ENCODE measurements around the gene SLC16A5. TPM values are rescaled to one million over a fixed set of nuclear protein-coding genes. Genes with fewer than 3 reads are reported as not detected.
"Not testable (repeated sequence)": the region's sequence is repeated elsewhere in the genome, so short reads cannot be mapped to it uniquely, and the experiment has no call there.

Gene SLC16A5
- total and polyA plus RNA-seq, 2 experiments from 2014 or later = 9.9 to 47.1 TPM

DNA sequence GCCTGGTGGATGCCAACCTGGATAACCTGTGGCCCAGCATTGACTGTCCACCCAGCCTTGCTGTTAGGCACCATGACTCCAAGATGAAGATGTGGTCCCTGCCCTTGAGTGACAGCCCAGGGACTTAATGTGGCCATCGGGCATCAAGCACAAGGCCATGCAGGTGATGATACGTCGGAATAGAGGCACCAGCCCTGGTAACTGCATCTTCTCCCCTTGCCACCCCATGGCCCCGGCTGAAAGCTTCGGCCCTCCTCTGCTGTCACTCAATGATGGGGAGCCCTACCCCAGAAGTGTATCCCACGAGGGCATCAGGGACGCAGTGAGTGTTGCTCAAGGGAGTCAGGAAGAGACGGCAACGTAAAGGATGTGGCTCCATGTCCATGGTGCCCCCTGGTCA is 41.8 kb downstream of the SLC16A5 start:
- Histone ChIP-seq H3K4me3 (no peak overlapping the region), H3K27me3 (no peaks in the 10 kb centered on the region), H3K27ac (no peak overlapping the region), H3K4me1 (ENCODE audit: low read depth) (no peaks in the 10 kb centered on the region), H3K9me3 (ENCODE audit: low read depth) (no peaks in the 10 kb centered on the region), H3K36me3 (peaks cover 3% of the 10 kb centered on the region)
- TF ChIP-seq, protein P1, sequence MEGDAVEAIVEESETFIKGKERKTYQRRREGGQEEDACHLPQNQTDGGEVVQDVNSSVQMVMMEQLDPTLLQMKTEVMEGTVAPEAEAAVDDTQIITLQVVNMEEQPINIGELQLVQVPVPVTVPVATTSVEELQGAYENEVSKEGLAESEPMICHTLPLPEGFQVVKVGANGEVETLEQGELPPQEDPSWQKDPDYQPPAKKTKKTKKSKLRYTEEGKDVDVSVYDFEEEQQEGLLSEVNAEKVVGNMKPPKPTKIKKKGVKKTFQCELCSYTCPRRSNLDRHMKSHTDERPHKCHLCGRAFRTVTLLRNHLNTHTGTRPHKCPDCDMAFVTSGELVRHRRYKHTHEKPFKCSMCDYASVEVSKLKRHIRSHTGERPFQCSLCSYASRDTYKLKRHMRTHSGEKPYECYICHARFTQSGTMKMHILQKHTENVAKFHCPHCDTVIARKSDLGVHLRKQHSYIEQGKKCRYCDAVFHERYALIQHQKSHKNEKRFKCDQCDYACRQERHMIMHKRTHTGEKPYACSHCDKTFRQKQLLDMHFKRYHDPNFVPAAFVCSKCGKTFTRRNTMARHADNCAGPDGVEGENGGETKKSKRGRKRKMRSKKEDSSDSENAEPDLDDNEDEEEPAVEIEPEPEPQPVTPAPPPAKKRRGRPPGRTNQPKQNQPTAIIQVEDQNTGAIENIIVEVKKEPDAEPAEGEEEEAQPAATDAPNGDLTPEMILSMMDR (IDR thresholded peaks at IDR 0.05; ENCODE audit: low read depth, low read length) = no peak
- no peak for DNase-seq (ENCODE audit: low read depth in 1 of 2, low spot score in 1 of 2)

DNA sequence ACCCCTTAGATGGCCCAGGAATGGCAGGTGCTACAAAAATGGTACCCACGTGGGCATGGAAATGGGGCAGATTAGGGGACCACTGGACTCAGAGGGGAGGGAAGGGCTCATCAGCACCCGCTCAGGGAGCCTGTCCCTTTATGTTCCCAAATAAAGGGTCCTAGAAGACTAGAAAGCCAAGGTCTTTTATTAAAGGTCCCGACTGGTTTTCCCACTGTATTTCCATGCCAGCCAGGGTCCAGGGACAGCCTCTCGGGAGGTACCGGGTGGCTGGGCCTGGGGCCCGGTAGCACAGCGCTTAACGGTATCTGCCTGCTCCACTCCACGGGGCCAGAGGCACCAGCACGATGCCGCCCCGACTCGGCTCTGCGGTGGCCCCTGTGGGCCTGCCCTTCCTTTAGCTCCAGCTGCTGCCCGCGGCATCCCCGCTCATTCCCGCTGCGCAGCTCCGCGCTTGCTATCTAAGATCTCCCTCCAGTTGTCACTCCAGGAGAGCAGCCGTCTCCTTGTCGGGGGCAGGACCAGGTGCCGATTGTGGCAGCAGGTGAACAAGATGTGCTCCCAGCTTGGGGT is 42.4 kb downstream of the SLC16A5 start:
- TF ChIP-seq, protein P1 (IDR thresholded peaks at IDR 0.05; ENCODE audit: low read depth, low read length) = no peak
- Histone ChIP-seq H3K27me3 (no peaks in the 10 kb centered on the region), H3K36me3 (peaks cover 3% of the 10 kb centered on the region), H3K4me3 (peak overlapping the region; percentile 84), H3K27ac (peak overlapping the region; percentile 84), H3K9me3 (ENCODE audit: low read depth) (no peaks in the 10 kb centered on the region), H3K4me1 (ENCODE audit: low read depth) (no peaks in the 10 kb centered on the region)
- no peak for DNase-seq (ENCODE audit: low read depth in 1 of 2, low spot score in 1 of 2)

DNA sequence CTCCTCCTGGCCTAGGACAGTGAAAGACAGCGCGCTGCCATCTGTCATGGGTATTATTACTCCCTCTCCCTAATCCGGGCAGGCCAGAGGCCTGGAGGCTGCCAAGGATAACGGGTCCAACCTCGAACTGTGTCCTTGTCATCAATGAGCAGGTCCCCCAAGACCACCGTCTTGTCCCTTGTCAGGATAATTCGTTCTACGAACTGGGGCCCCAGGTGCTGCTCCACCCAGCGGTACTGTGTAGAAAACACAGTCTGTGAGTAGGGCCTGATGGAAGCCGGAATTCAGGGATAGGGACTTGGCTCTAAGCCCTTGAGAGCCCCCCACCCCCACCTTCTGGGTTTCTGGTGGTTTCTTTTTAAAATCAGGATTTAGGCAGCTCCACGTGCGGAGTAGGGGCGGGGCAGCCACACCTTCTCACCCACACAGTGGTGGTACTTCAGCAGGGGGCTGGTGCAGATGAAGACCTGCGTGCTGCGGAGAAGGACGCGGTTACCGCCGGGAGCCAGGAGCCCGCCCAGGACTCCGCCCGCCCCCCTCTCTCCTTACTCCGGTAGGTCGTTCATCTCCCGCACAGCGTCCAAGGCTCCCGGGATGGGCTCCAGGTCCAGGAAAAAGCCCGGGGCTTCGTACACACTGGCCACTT is 43.0 kb downstream of the SLC16A5 start:
- peak; percentile 67 to 76 for DNase-seq (ENCODE audit: low read depth in 1 of 2, low spot score in 1 of 2)
- H3K36me3 ChIP-seq = peaks cover 3% of the 10 kb centered on the region
- peak overlapping the region; percentile 84 for H3K4me3 ChIP-seq
- no peaks in the 10 kb centered on the region for H3K4me1 ChIP-seq (ENCODE audit: low read depth)
- no peaks in the 10 kb centered on the region for H3K27me3 ChIP-seq
- TF ChIP-seq, protein P1 (IDR thresholded peaks at IDR 0.05; ENCODE audit: low read depth, low read length) = peak; percentile 63
- H3K27ac ChIP-seq = peak overlapping the region; percentile 84
- H3K9me3 ChIP-seq (ENCODE audit: low read depth) = no peaks in the 10 kb centered on the region

DNA sequence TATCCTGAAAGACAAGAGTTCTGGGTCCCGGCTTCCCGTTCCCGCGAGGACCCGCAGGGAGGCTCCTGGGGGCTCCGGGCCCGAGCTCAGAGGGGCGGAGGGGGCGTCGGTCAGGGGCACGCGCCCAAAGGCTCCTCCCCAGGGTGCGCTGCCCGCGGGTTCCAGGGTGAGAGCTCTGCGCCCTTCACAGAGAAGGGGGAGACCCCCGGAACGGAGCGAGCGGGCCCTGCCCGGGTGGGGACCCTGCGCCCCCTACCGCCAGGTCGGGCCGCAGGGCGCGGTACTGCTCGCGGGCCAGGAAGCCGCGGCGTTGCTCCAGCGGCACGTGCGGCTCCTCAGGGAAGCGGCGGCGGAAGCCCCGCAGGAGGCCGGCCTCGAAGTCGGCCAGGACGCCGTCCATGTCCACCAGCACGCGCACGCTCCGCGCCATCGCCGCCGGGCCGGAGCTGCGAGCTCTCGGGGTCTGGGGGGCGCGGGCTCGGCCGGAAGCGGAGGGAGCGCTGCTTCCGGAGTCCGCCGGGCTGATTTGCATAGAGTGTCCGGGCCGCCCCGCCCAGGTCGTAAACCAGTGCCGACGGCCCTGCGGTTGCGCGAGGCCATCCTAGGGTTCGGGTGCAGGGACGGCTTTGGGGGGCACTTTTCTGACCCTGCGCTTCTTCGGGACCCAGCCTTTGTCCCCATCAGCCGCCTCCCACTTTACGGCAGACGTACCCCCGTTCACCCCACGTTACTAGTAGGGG is 43.7 kb downstream of the SLC16A5 start, which contains the start of gene NT5C:
TSS of gene NT5C (minus strand) at position 465 of the 740 bp plus-strand sequence. CDS start at position 430, 35 bp downstream.
- Histone ChIP-seq H3K36me3 (peaks cover 3% of the 10 kb centered on the region), H3K9me3 (ENCODE audit: low read depth) (no peaks in the 10 kb centered on the region), H3K27ac (peak within 1 kb of the TSS; percentile 84), H3K4me3 (peak within 1 kb of the TSS; percentile 84), H3K27me3 (no peaks in the 10 kb centered on the region), H3K4me1 (ENCODE audit: low read depth) (no peaks in the 10 kb centered on the region)
- DNase-seq (ENCODE audit: low read depth in 1 of 2, low spot score in 1 of 2) = peak; percentile 86 to 90
- TF ChIP-seq, protein P1 (IDR thresholded peaks at IDR 0.05; ENCODE audit: low read depth, low read length) = peak; percentile 71

DNA sequence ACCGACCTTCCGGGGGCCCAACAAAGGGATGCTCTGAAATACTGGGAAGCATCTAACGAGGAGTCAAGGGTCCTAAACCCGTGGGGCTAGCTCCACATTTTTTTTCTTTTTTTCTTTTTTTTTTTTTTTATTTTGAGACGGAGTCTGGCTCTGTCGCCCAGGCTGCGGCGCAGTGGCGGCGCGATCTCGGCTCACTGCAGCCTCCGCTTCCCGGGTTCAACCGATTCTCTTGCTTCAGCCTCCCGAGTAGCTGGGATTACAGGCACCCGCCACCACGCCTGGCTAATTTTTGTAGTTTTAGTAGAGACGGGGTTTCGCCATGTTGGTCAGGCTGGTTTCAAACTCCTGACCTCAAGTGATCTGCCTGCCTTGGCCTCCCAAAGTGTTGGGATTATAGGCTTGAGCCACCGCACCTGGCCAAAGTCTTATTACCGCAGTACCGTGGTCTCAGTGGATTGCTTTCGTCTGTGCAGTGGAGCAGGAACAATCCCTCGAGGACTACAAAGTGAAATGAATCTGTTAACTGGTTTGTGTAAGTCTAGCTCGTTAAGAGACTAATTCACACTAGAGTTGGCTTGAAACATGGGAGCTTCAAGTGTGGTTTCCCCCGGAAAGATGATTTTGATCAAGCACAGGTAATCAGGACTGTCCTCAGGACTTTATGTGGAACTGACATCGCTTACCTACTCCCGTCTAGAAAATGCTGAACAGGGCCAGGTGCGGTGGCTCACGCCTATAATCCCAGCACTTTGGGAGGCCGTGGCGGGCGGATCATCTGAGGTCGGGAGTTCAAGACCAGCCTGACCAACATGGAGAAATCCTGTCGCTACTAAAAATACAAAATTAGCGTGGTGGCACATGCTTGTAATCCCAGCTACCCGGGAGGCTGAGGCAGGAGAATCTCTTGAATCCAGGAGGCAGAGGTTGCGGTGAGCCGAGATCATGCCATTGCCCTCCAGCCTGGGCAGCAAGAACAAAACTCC is 44.6 kb downstream of the SLC16A5 start:
- H3K9me3 ChIP-seq (ENCODE audit: low read depth); H3K4me1 ChIP-seq (ENCODE audit: low read depth); H3K36me3 ChIP-seq; DNase-seq (ENCODE audit: low read depth in 1 of 2, low spot score in 1 of 2); H3K27me3 ChIP-seq: not testable (repeated sequence)
- Histone ChIP-seq H3K27ac (peak overlapping the region; percentile 84), H3K4me3 (peak overlapping the region; percentile 84)

Measured in cardiac muscle cell (in vitro differentiated cells and primary cell).